Measurements from ENCODE around the gene PITX2.

PITX2 gene

DNA sequence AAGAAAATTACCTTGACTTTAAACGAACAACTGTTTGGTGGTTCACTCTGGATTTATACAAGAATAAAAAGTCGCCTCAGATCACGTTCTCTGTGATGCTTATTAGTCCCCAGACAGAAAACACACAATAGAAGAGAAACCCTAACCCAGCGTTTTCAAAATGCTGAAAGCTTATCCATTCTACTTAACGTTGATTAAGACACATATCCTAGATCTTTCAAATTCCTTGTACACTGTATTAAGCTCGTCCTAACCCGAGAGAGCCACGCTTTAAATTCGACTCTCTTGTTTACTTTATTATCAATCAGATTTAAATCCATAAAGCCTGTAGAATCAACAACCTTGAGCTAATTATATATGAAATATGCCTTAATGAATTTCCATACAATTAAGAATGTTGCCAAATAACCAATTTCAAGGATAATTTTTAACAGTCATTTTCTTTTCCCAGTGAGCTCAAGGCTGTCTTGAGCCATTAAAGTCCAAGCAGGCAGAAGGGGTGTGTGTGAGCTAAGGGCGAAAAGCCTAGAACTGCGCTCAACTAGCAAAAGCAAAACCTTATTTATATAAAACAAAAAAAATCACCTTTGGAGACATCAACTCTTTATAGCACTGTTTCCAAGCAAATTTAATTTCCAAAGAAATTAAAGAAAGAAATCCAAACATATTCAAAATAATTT, 981 bp upstream of the PITX2 start:
- in situ Hi-C loops (cut with MboI; ENCODE audit: low pct_unique_long_range_greater_than_20kb, low sequenced_read_pairs, unreplicated experiment) = no loop called here
- no peak for TF ChIP-seq CTCF (IDR thresholded peaks at IDR 0.05; ENCODE audit: extremely low read depth, insufficient read depth, missing control alignments)
- no peak for DNase-seq (ENCODE audit: low spot score)

GRCh38 chr4:110621839-110622751, 782 bp downstream of the PITX2 start:
- DNase-seq (ENCODE audit: low spot score) = peak; percentile 36
- no peak for TF ChIP-seq CTCF (IDR thresholded peaks at IDR 0.05; ENCODE audit: extremely low read depth, insufficient read depth, missing control alignments)
- in situ Hi-C loops (cut with MboI; ENCODE audit: low pct_unique_long_range_greater_than_20kb, low sequenced_read_pairs, unreplicated experiment) = no loop called here

DNA sequence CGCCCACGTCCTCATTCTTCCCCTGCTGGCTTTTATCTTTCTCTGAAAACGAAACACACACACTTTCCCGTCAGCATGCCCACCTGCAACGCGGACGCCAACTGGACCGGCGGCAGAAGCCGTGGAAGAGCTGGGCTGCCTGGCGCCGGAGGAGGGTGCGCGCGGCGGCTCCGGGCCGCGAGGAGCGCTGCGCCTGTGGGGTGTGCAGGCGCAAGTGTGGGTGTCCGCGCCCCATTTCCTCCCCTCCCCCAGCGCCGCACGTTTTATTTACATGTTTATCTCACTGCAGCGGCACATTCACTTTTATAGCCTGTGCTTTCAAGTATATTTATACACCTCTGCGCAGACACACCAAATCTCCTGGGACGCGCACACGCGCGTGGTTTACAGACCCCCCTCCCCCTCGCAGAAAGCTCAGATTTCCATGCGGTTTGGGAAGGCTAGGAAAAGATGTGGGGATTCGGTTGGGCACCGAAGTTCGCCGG, 1.5 kb downstream of the PITX2 start:
- no peak for TF ChIP-seq CTCF (IDR thresholded peaks at IDR 0.05; ENCODE audit: extremely low read depth, insufficient read depth, missing control alignments)
- in situ Hi-C loops (cut with MboI; ENCODE audit: low pct_unique_long_range_greater_than_20kb, low sequenced_read_pairs, unreplicated experiment) = no loop called here
- DNase-seq (ENCODE audit: low spot score) = peak; percentile 39

- no peak for TF ChIP-seq CTCF (IDR thresholded peaks at IDR 0.05; ENCODE audit: extremely low read depth, insufficient read depth, missing control alignments)
- in situ Hi-C loops (cut with MboI; ENCODE audit: low pct_unique_long_range_greater_than_20kb, low sequenced_read_pairs, unreplicated experiment) = no loop called here
- DNase-seq (ENCODE audit: low spot score) = peak; percentile 54
These were observed 2.1 kb downstream of the PITX2 start for GRCh38 chr4:110620691-110621327.

- DNase-seq (ENCODE audit: low spot score) = peak; percentile 14
- TF ChIP-seq CTCF (IDR thresholded peaks at IDR 0.05; ENCODE audit: extremely low read depth, insufficient read depth, missing control alignments) = no peak
- in situ Hi-C loops (cut with MboI; ENCODE audit: low pct_unique_long_range_greater_than_20kb, low sequenced_read_pairs, unreplicated experiment) = no loop called here
These were observed 2.6 kb downstream of the PITX2 start for GRCh38 chr4:110620322-110620690.

DNA sequence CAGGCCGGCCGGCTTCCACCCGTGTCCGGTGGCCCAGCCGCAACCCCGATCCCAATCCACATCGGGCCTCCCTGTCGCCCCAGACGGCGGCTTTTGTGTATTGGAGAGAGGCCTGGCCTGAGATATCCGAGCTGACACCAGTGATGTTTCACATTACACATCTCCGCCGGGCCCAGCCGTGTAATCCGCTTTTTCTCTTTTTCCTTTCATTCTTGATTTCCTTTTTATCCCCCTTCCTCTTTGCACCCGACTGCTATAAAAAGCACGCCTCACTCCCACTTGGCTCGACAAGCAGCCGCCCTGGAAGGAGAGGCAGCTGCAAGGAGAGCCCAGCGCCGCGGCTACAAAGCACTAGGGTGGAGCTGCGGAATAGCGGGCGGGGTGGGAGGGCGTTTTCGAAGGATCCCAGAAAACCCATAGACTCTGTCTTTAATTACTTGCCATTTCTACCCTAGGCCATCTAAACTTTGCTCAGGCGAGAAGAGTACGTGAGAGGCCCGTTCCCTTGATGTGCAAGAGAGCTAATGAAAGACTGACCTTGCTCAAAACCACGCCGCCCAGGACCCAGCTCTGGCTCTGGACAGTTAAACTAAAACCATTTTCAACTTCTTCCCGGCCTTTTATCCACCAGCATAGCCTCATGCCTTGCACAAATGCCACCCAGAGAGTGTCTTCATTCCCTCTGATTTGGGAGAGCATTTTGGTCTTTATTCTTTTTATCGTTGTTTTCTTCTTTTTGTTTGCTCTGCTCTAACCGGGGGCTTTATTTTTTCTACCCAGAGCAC, 3.2 kb downstream of the PITX2 start:
- in situ Hi-C loops (cut with MboI; ENCODE audit: low pct_unique_long_range_greater_than_20kb, low sequenced_read_pairs, unreplicated experiment) = no loop called here
- no peak for TF ChIP-seq CTCF (IDR thresholded peaks at IDR 0.05; ENCODE audit: extremely low read depth, insufficient read depth, missing control alignments)
- DNase-seq (ENCODE audit: low spot score) = peak; percentile 37
